ENCODE data around the gene COL4A6. TPM values are rescaled to one million over a fixed set of nuclear protein-coding genes. Genes with fewer than 3 reads are reported as not detected.

COL4A6 gene
- total and polyA plus RNA-seq, 2 of the 8 experiments (the other 6 are each of a cell fraction or from before 2014, with no cell fraction given) = 5.9 to 11.8 TPM

DNA sequence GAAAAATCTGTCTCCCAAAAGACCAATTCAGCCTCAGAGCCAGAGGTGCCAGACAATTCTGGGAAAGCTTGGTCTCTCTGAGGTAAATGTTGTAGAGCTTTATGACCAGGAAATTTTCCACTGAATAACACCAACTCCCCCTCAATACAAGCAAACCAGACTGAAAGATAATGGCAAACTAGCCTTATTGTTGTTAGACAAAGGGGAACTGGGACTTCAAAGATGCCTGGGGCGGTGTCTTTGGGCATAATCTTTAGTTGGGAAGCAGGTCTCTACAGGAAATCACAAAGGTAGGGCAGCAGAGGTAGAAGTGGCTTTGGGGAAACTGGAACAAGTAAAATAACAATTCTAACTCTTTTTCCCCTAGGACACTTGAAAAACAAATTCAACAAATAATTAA lies 12.0 kb downstream of the COL4A6 start:
- Histone ChIP-seq H4K20me1 (replicated peaks in 1 of 2; ENCODE audit: control insufficient read depth in 1 of 2, insufficient read depth in 2 of 2, low read length in 2 of 2) (no peaks in the 10 kb centered on the region), H3K23ac (ENCODE audit: insufficient read length) (no peak overlapping the region), H3K79me1 (ENCODE audit: low read depth, low read length) (no peaks in the 10 kb centered on the region), H2BK15ac (ENCODE audit: low read length) (no peak overlapping the region), H2AK5ac (ENCODE audit: low read depth, low read length) (no peak overlapping the region), H2BK5ac (ENCODE audit: low read depth, low read length) (no peak overlapping the region), H2BK20ac (ENCODE audit: low read length) (no peak overlapping the region), H3K36me3 (ENCODE audit: control insufficient read depth in 2 of 4, insufficient read depth in 4 of 4, low read length in 3 of 4) (no peaks in the 10 kb centered on the region), H3K23me2 (ENCODE audit: low read depth, low read length) (no peaks in the 10 kb centered on the region), H3K14ac (ENCODE audit: insufficient read length) (no peak overlapping the region), H3K27ac (ENCODE audit: low read depth, low read length) (no peak overlapping the region), H3K9ac (replicated peaks in 1 of 4; ENCODE audit: extremely low read depth in 1 of 4, low read depth in 3 of 4, low read length in 3 of 4) (no peak overlapping the region), H2BK12ac (ENCODE audit: low read depth, low read length) (no peak overlapping the region), H4K5ac (ENCODE audit: insufficient read length, low read depth, low read length) (no peak overlapping the region), H3K27me3 (replicated peaks in 1 of 4; ENCODE audit: control insufficient read depth in 3 of 4, extremely low read depth in 1 of 4, insufficient read depth in 3 of 4, low read length in 3 of 4) (no peaks in the 10 kb centered on the region), H3K79me2 (ENCODE audit: control insufficient read depth in 1 of 2, insufficient read depth in 2 of 2, low read length in 2 of 2) (no peaks in the 10 kb centered on the region), H3K4ac (replicated peaks; ENCODE audit: insufficient read length, low read depth, low read length) (no peak overlapping the region), H3K4me3 (ENCODE audit: extremely low read depth in 1 of 4, insufficient read depth in 2 of 4, low read depth in 3 of 4, low read length in 4 of 4) (no peak overlapping the region), H4K91ac (replicated peaks; ENCODE audit: insufficient read length, low read length) (no peak overlapping the region), H2BK120ac (replicated peaks; ENCODE audit: low read depth, low read length) (no peak overlapping the region), H3K4me1 (replicated peaks in 1 of 4; ENCODE audit: control insufficient read depth in 3 of 4, insufficient read depth in 4 of 4, low read length in 3 of 4) (no peaks in the 10 kb centered on the region; a peak in 1 of 7 replicates), H2AFZ (ENCODE audit: low read length) (no peak overlapping the region), H3K4me2 (ENCODE audit: insufficient read depth in 1 of 2, low read depth in 2 of 2, low read length in 2 of 2) (no peak overlapping the region; a peak in 2 of 4 replicates), H4K8ac (ENCODE audit: extremely low read depth, insufficient read depth, low read length) (no peak overlapping the region), H3K18ac (ENCODE audit: extremely low read depth, low read length) (no peak overlapping the region), H3K56ac (replicated peaks; ENCODE audit: insufficient read length, low read depth, low read length) (no peak overlapping the region), H3K9me3 (ENCODE audit: insufficient read depth in 2 of 2, low read depth in 1 of 2, low read length in 1 of 2) (no peaks in the 10 kb centered on the region)
- 0% methylated on average over 1 of the region's 1 CpG; no CpG with 5 or more reads in 1 of the 2 experiments for WGBS, 2 experiments (ENCODE audit: extremely low coverage in 1 of 2, insufficient coverage in 1 of 2, insufficient read length in 1 of 2, insufficient replicate concordance in 2 of 2, low coverage in 1 of 2, low lambda C conversion rate in 2 of 2, missing lambda C conversion rate in 1 of 2)
- no peak for DNase-seq (ENCODE audit: low read depth in 1 of 2, low spot score in 2 of 2)
- peak; percentile 88 for FAIRE-seq
- ChIA-PET CTCF (ENCODE audit: partially characterized antibody) (no interaction called here), POLR2A (ENCODE audit: partially characterized antibody) (no interaction called here)
- TF ChIP-seq BCL11A (IDR thresholded peaks at IDR 0.05; ENCODE audit: low read depth in 2 of 2, low read length in 2 of 2) = no peak

Data from H1 (cell line).